GM12878 (cell line): ENCODE data around the gene RGR. TPM values are rescaled to one million over a fixed set of nuclear protein-coding genes. Genes with fewer than 3 reads are reported as not detected.

Experiments
- ATF7 ChIP-seq: fragments of 450-650 bp; IDR thresholded peaks from 2 replicates; pipeline ENCODE4 v1.6.1; 2016; ENCODE audit warnings: low read depth, mild to moderate bottlenecking
- EP300 ChIP-seq, 2 experiments: fragments of 150-350 bp in 1 of 2; IDR thresholded peaks; 2 replicates each; pipeline ENCODE4 v1.6.1; 2011 to 2012; ENCODE audit warnings: low read depth in 2 of 2, low read length in 2 of 2, borderline replicate concordance in 1 of 2, improper control_type of control experiment in 1 of 2, inconsistent platforms in 1 of 2; ENCODE audit not compliant: control insufficient read depth in 1 of 2
- ESRRA ChIP-seq: IDR thresholded peaks from 2 replicates; pipeline ENCODE4 v1.6.1; 2012; ENCODE audit warnings: mild to moderate bottlenecking, low read length, improper control_type of control experiment
- HDGF ChIP-seq: fragments of 450-650 bp; IDR thresholded peaks from 2 replicates; pipeline ENCODE4 v1.6.1; 2016; ENCODE audit warnings: antibody characterized with exemption
- IRF4 ChIP-seq: IDR thresholded peaks from 2 replicates; pipeline ENCODE4 v1.6.1; 2011; ENCODE audit warnings: low read depth, low read length
- MEF2B ChIP-seq: fragments of 450-650 bp; IDR thresholded peaks from 2 replicates; pipeline ENCODE4 v1.6.1; 2018; ENCODE audit warnings: mild to moderate bottlenecking, moderate library complexity; ENCODE audit not compliant: partially characterized antibody, poor library complexity, severe bottlenecking
- MYB ChIP-seq: fragments of 150-350 bp; IDR thresholded peaks from 2 replicates; pipeline ENCODE4 v1.6.1; 2014; ENCODE audit warnings: mild to moderate bottlenecking, low read depth, low read length, borderline replicate concordance
- NBN ChIP-seq: fragments of 450-650 bp; IDR thresholded peaks from 2 replicates; pipeline ENCODE4 v1.6.1; 2016
- NFIC ChIP-seq: IDR thresholded peaks from 2 replicates; pipeline ENCODE4 v1.6.1; 2012; ENCODE audit warnings: low read depth, mild to moderate bottlenecking, inconsistent platforms, low read length, moderate library complexity
- RB1 ChIP-seq: fragments of 450-650 bp; formaldehyde crosslinking; IDR thresholded peaks from 2 replicates; pipeline ENCODE4 v1.6.1; 2017; ENCODE audit warnings: mild to moderate bottlenecking, borderline replicate concordance
- SMC3 ChIP-seq: IDR thresholded peaks from 2 replicates; pipeline ENCODE4 v1.6.1; 2011; ENCODE audit warnings: low read length, improper control_type of control experiment, borderline replicate concordance
- ZBTB40 ChIP-seq: fragments of 450-650 bp; IDR thresholded peaks from 2 replicates; pipeline ENCODE4 v1.6.1; 2016; ENCODE audit warnings: mild to moderate bottlenecking, moderate library complexity, borderline replicate concordance
- ZNF687 ChIP-seq: fragments of 450-650 bp; IDR thresholded peaks from 2 replicates; pipeline ENCODE4 v1.6.1; 2017; ENCODE audit warnings: mild to moderate bottlenecking, moderate library complexity
- polyA plus RNA-seq, 11 experiments: library from polyadenylated mRNA; depleted of rRNA in 4 of 11; unstranded in 6 of 11; stranded (reverse) in 5 of 11; fragments of >200 nt; fragmentation: Nextera tagmentation in 4 of 11; fragmentation: Illumina TruSeq in 1 of 11; extraction: Ambion mirVana in 4 of 11; extraction: Trizol in 1 of 11; gene quantifications; 1 replicate in 1 of 11; 2 replicates in 10 of 11; pipeline versions ENCODE4 v1.2.1 to v1.2.3, GENCODE V29; 2011 to 2016; ENCODE audit warnings: inconsistent platforms in 2 of 11, missing spikeins in 2 of 11, low read depth in 1 of 11
- total RNA-seq, 4 experiments: library from RNA; depleted of rRNA in 3 of 4; stranded (reverse); fragments of >200 nt in 3 of 4; fragmentation: Illumina TruSeq in 1 of 4; extraction: Trizol in 1 of 4; gene quantifications; 2 replicates each; pipeline versions ENCODE4 v1.2.1 to v1.2.3, GENCODE V29; 2013 to 2021
- TF ChIP-seq, protein P1 (sequence below): fragments of 450-650 bp; formaldehyde crosslinking; IDR thresholded peaks from 2 replicates; pipeline ENCODE4 v1.4.0; 2022; ENCODE audit warnings: mild to moderate bottlenecking, moderate library complexity
- TF ChIP-seq, protein P2 (sequence below): IDR thresholded peaks from 2 replicates; pipeline ENCODE4 v1.6.1; 2011; ENCODE audit warnings: mild to moderate bottlenecking, low read depth, low read length, moderate library complexity; ENCODE audit not compliant: insufficient replicate concordance

RGR gene
- total and polyA plus RNA-seq, 10 of the 15 experiments (the other 5 are each of a cell fraction or from before 2014, with no cell fraction given), result not detected

- no peak for TF ChIP-seq EP300 (IDR thresholded peaks at IDR 0.05; ENCODE audit: borderline replicate concordance in 1 of 2, control insufficient read depth in 1 of 2, low read depth in 2 of 2, low read length in 2 of 2)
- 0 out of 2 replicates have a peak, but pooled peaks have one; percentile 15 for TF ChIP-seq ATF7
- 0 out of 2 replicates have a peak, but pooled peaks have one; percentile 17 for TF ChIP-seq IRF4
- TF ChIP-seq HDGF, result peak; percentile 83; the same call in 1 of the 2 replicates
- TF ChIP-seq MEF2B, result no peak
- 0 out of 2 replicates have a peak, but pooled peaks have one; percentile 48 for TF ChIP-seq NBN
- TF ChIP-seq, protein P1, sequence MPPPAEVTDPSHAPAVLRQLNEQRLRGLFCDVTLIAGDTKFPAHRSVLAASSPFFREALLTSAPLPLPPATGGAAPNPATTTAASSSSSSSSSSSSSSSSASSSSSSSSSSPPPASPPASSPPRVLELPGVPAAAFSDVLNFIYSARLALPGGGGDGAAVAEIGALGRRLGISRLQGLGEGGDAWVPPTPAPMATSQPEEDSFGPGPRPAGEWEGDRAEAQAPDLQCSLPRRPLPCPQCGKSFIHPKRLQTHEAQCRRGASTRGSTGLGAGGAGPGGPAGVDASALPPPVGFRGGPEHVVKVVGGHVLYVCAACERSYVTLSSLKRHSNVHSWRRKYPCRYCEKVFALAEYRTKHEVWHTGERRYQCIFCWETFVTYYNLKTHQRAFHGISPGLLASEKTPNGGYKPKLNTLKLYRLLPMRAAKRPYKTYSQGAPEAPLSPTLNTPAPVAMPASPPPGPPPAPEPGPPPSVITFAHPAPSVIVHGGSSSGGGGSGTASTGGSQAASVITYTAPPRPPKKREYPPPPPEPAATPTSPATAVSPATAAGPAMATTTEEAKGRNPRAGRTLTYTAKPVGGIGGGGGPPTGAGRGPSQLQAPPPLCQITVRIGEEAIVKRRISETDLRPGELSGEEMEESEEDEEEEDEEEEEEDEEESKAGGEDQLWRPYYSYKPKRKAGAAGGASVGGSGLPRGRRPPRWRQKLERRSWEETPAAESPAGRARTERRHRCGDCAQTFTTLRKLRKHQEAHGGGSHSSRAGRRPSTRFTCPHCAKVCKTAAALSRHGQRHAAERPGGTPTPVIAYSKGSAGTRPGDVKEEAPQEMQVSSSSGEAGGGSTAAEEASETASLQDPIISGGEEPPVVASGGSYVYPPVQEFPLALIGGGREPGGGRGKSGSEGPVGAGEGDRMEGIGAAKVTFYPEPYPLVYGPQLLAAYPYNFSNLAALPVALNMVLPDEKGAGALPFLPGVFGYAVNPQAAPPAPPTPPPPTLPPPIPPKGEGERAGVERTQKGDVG (CRISPR knock-in tag), result no peak
- TF ChIP-seq ZBTB40, result no peak
- TF ChIP-seq, protein P2, sequence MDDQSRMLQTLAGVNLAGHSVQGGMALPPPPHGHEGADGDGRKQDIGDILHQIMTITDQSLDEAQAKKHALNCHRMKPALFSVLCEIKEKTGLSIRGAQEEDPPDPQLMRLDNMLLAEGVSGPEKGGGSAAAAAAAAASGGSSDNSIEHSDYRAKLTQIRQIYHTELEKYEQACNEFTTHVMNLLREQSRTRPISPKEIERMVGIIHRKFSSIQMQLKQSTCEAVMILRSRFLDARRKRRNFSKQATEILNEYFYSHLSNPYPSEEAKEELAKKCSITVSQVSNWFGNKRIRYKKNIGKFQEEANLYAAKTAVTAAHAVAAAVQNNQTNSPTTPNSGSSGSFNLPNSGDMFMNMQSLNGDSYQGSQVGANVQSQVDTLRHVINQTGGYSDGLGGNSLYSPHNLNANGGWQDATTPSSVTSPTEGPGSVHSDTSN, result no peak
- TF ChIP-seq NFIC, result no peak
- TF ChIP-seq ZNF687, result no peak
- peak; percentile 44; the same call in 1 of the 2 replicates for TF ChIP-seq RB1
- TF ChIP-seq ESRRA, result no peak
- peak; percentile 98 for TF ChIP-seq SMC3
- no peak for TF ChIP-seq MYB
Observed at GRCh38 chr10:84205049-84205852, 39.6 kb upstream of the RGR start (continued).
